ENCODE measurements around the gene CTXND2.
"Not testable (repeated sequence)": the region's sequence is repeated elsewhere in the genome, so short reads cannot be mapped to it uniquely, and the experiment has no call there.

- TF ChIP-seq, protein P1, sequence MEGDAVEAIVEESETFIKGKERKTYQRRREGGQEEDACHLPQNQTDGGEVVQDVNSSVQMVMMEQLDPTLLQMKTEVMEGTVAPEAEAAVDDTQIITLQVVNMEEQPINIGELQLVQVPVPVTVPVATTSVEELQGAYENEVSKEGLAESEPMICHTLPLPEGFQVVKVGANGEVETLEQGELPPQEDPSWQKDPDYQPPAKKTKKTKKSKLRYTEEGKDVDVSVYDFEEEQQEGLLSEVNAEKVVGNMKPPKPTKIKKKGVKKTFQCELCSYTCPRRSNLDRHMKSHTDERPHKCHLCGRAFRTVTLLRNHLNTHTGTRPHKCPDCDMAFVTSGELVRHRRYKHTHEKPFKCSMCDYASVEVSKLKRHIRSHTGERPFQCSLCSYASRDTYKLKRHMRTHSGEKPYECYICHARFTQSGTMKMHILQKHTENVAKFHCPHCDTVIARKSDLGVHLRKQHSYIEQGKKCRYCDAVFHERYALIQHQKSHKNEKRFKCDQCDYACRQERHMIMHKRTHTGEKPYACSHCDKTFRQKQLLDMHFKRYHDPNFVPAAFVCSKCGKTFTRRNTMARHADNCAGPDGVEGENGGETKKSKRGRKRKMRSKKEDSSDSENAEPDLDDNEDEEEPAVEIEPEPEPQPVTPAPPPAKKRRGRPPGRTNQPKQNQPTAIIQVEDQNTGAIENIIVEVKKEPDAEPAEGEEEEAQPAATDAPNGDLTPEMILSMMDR (IDR thresholded peaks at IDR 0.05; ENCODE audit: insufficient read depth, low read length): not testable (repeated sequence)
- TF ChIP-seq POLR2AphosphoS5 (IDR thresholded peaks at IDR 0.05; ENCODE audit: low read depth): not testable (repeated sequence)
These were observed 46.1 kb upstream of the CTXND2 start for GRCh38 chr1:150840850-150841249.
